Astrocyte of the cerebellum (primary cell): ENCODE measurements around the gene USP31.

ENCODE experiments used
- DNase-seq: peaks from one replicate; pipeline ENCODE4 v3.0.0-alpha.2; 2011; ENCODE audit warnings: low read depth
- H3K4me3 ChIP-seq: 2 replicates; pipeline ENCODE4 v1.5.1; 2011; ENCODE audit warnings: mild to moderate bottlenecking, low read depth, low read length, moderate library complexity
- CTCF ChIP-seq: IDR thresholded peaks from 2 replicates; pipeline ENCODE4 v1.5.1; 2012; ENCODE audit warnings: low read length, low read depth, moderate library complexity, mild to moderate bottlenecking; ENCODE audit errors: missing control alignments
- in situ Hi-C: cut with HindIII; loops from 2 replicates; pipeline ENCODE4 v1.10.0; 2017; ENCODE audit warnings: low sequenced_read_pairs

The USP31 gene

GRCh38 chr16:23072084-23072599 is 77.1 kb downstream of the USP31 start:
- peak; percentile 41 for DNase-seq
- in situ Hi-C loops: no loop called here
- TF ChIP-seq CTCF: no peak
- no peak overlapping the region for H3K4me3 ChIP-seq

GRCh38 chr16:23071196-23072083 is 77.8 kb downstream of the USP31 start:
- no peak overlapping the region for H3K4me3 ChIP-seq
- peak; percentile 16 for DNase-seq
- TF ChIP-seq CTCF: no peak
- in situ Hi-C loops: no loop called here

GRCh38 chr16:23069844-23070243 is 79.4 kb downstream of the USP31 start:
- in situ Hi-C loops: no loop called here
- no peak for TF ChIP-seq CTCF
- DNase-seq: no peak
- no peak overlapping the region for H3K4me3 ChIP-seq

GRCh38 chr16:23068079-23068736 is 81.0 kb downstream of the USP31 start:
- no peak for TF ChIP-seq CTCF
- no peak overlapping the region for H3K4me3 ChIP-seq
- in situ Hi-C loops: no loop called here
- DNase-seq: no peak

- in situ Hi-C loops: no loop called here
- H3K4me3 ChIP-seq: no peak overlapping the region
- TF ChIP-seq CTCF: no peak
- DNase-seq: no peak
These were observed 82.6 kb downstream of the USP31 start for GRCh38 chr16:23066676-23067075.

- H3K4me3 ChIP-seq: no peak overlapping the region
- no peak for DNase-seq
- in situ Hi-C loops: no loop called here
- TF ChIP-seq CTCF: no peak
These were observed 84.6 kb downstream of the USP31 start for GRCh38 chr16:23064639-23065038.
